Thyroid gland (tissue), 4 donors: ENCODE measurements around the gene ZCCHC4.

Experiments
- CTCF ChIP-seq, 6 experiments: fragments of 200-600 bp in 3 of 6; fragments of 450-650 bp in 3 of 6; sonication (generic) in 3 of 6; IDR thresholded peaks; one replicate each; pipeline ENCODE4 v1.5.1; 2016 to 2019; ENCODE audit warnings: antibody characterized with exemption in 6 of 6, mild to moderate bottlenecking in 2 of 6, inconsistent platforms in 1 of 6, moderate library complexity in 1 of 6
- POLR2A ChIP-seq, 2 donors: fragments of 450-650 bp; IDR thresholded peaks; one replicate each; pipeline ENCODE4 v1.6.1; 2017; ENCODE audit warnings: antibody characterized with exemption in 2 of 2, mild to moderate bottlenecking in 2 of 2, moderate library complexity in 1 of 2

- no peak for TF ChIP-seq POLR2A (IDR thresholded peaks at IDR 0.05)
- no peak for TF ChIP-seq CTCF (IDR thresholded peaks at IDR 0.05)
These were observed 1.8 kb upstream of the ZCCHC4 start for GRCh38 chr4:25310803-25311166.
